Measurements from ENCODE around the gene TAS2R41. TPM values are rescaled to one million over a fixed set of nuclear protein-coding genes. Genes with fewer than 3 reads are reported as not detected.

Gene TAS2R41
- total RNA-seq, 2 donors from 2014 or later, result 2.5 TPM; not detected in 1

- Histone ChIP-seq H3K27ac (no peak overlapping the region), H3K9me3 (no peaks in the 10 kb centered on the region), H3K4me3 (no peak overlapping the region), H3K36me3 (no peaks in the 10 kb centered on the region), H3K27me3 (replicated peaks; ENCODE audit: insufficient read depth) (no peaks in the 10 kb centered on the region), H3K4me1 (ENCODE audit: control insufficient read depth in 1 of 2, low read depth in 2 of 2) (no peaks in the 10 kb centered on the region)
- no peak for TF ChIP-seq CTCF (IDR thresholded peaks at IDR 0.05)
- DNase-seq (ENCODE audit: low spot score) (no peak), ATAC-seq (ENCODE audit: insufficient number of reproducible peaks, low FRiP score, low read depth) (no peak)
Measured at GRCh38 chr7:143496263-143496662, 18.6 kb downstream of the TAS2R41 start.

- TF ChIP-seq CTCF (IDR thresholded peaks at IDR 0.05), result no peak
- no peak for DNase-seq (ENCODE audit: low spot score)
- Histone ChIP-seq H3K27ac (no peak overlapping the region), H3K4me3 (no peak overlapping the region), H3K4me1 (ENCODE audit: control insufficient read depth in 1 of 2, low read depth in 2 of 2) (no peaks in the 10 kb centered on the region), H3K9me3 (no peaks in the 10 kb centered on the region), H3K27me3 (replicated peaks; ENCODE audit: insufficient read depth) (no peaks in the 10 kb centered on the region), H3K36me3 (no peaks in the 10 kb centered on the region)
- ATAC-seq (ENCODE audit: insufficient number of reproducible peaks, low FRiP score, low read depth), result no peak
Measured at GRCh38 chr7:143497008-143497795, 19.5 kb downstream of the TAS2R41 start.

- no peak for TF ChIP-seq CTCF (IDR thresholded peaks at IDR 0.05)
- Histone ChIP-seq H3K4me1 (ENCODE audit: control insufficient read depth in 1 of 2, low read depth in 2 of 2) (no peaks in the 10 kb centered on the region), H3K9me3 (no peaks in the 10 kb centered on the region), H3K36me3 (no peaks in the 10 kb centered on the region), H3K27me3 (replicated peaks; ENCODE audit: insufficient read depth) (no peaks in the 10 kb centered on the region), H3K27ac (peak overlapping the region in 1 of 2 donors; percentile 21), H3K4me3 (no peak overlapping the region)
- DNase-seq (ENCODE audit: low spot score) (no peak), ATAC-seq (ENCODE audit: insufficient number of reproducible peaks, low FRiP score, low read depth) (no peak)
Measured at GRCh38 chr7:143499246-143499645, 21.6 kb downstream of the TAS2R41 start.

- Histone ChIP-seq H3K27me3 (replicated peaks; ENCODE audit: insufficient read depth) (no peaks in the 10 kb centered on the region), H3K9me3 (no peaks in the 10 kb centered on the region), H3K27ac (peak overlapping the region in 1 of 2 donors; percentile 21), H3K36me3 (no peaks in the 10 kb centered on the region), H3K4me3 (no peak overlapping the region), H3K4me1 (ENCODE audit: control insufficient read depth in 1 of 2, low read depth in 2 of 2) (no peaks in the 10 kb centered on the region)
- DNase-seq (ENCODE audit: low spot score), result no peak
- ATAC-seq (ENCODE audit: insufficient number of reproducible peaks, low FRiP score, low read depth), result no peak
- TF ChIP-seq CTCF (IDR thresholded peaks at IDR 0.05), result no peak
Measured at GRCh38 chr7:143499743-143500348, 22.2 kb downstream of the TAS2R41 start.

- Histone ChIP-seq H3K36me3 (no peaks in the 10 kb centered on the region), H3K27ac (no peak overlapping the region), H3K4me3 (no peak overlapping the region), H3K9me3 (no peaks in the 10 kb centered on the region), H3K27me3 (replicated peaks; ENCODE audit: insufficient read depth) (no peaks in the 10 kb centered on the region), H3K4me1 (ENCODE audit: control insufficient read depth in 1 of 2, low read depth in 2 of 2) (no peaks in the 10 kb centered on the region)
- ATAC-seq (ENCODE audit: insufficient number of reproducible peaks, low FRiP score, low read depth) (no peak), DNase-seq (ENCODE audit: low spot score) (no peak)
- TF ChIP-seq CTCF (IDR thresholded peaks at IDR 0.05), result no peak
Measured at GRCh38 chr7:143503261-143503660, 25.6 kb downstream of the TAS2R41 start.

Data from thoracic aorta (tissue), 2 donors.